Measurements from ENCODE around the gene TP53I13.

The TP53I13 gene

DNA sequence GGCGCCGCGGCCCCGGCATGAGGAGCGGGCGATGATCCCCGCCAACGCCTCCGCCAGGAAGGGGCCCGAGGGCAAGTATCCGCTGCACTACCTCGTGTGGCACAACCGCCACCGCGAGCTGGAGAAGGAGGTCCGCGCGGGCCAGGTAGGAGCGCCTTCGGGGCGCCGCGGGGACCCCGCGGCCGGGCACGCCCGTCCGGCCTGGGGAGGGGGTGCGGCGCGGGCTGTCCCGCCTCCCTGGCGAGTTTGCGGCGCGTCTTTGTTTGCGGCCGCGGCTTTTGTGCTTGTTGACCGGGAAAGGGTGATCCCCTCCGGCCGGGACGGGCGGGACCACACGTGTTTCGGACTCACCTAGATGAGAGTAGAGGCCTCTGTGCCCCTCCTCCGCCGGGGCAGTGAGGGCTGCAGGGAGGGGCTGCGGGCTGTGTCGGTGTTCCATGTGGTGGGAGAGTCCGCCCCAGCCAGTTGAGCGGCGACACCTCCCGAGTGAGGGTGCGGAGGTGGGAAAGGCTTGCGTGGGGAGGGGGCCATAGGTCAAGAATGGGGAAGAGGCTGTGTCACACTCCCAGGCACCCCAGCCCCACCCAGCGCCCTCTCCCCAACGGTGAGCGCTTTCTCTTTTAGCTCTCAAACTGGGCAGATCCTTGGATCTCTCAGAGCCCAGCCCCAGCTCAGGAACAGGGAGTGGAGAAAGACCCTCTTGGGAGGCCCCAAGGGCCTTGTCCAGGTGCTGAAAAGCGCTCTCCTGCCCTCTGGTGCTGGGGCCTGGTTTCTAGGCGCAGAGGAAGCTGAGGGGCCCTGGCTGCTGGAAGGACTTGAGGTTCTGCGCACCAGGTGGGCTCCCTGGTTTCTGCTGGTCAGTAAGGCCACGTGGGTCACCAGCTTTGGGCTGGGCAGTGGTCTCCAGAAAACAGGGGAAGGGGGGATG is 25.4 kb downstream of the TP53I13 start:
- DNase-seq (ENCODE audit: low read depth), result no peak

DNA sequence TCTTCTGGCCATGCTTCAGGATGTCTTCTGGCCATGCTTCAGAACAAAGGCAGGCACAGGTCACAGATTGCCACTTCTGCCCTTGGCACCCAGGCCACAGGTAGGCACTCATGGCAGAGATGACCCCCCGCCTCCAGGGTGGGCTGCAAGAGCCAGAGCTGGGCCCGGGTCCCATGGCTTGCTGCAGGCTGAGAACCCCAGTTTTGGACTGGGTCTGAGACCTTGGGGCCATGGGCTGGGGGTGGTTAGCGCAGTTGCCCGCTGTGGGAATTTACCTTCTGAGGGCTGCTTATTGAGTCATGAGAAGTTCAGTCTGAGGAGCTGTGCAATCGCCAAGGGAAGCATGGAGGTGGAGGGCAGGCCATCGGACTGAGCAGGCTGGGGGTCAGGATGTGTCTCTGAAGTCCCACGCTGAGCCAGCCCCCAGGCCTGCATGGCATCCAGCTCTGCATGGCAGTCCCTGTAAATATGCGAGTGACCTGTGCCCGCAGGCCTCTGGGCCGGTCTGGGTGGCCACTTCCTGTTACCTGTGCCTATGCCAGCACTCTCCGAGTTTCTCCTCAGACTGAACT is 26.1 kb downstream of the TP53I13 start:
- no peak for DNase-seq (ENCODE audit: low read depth)

DNA sequence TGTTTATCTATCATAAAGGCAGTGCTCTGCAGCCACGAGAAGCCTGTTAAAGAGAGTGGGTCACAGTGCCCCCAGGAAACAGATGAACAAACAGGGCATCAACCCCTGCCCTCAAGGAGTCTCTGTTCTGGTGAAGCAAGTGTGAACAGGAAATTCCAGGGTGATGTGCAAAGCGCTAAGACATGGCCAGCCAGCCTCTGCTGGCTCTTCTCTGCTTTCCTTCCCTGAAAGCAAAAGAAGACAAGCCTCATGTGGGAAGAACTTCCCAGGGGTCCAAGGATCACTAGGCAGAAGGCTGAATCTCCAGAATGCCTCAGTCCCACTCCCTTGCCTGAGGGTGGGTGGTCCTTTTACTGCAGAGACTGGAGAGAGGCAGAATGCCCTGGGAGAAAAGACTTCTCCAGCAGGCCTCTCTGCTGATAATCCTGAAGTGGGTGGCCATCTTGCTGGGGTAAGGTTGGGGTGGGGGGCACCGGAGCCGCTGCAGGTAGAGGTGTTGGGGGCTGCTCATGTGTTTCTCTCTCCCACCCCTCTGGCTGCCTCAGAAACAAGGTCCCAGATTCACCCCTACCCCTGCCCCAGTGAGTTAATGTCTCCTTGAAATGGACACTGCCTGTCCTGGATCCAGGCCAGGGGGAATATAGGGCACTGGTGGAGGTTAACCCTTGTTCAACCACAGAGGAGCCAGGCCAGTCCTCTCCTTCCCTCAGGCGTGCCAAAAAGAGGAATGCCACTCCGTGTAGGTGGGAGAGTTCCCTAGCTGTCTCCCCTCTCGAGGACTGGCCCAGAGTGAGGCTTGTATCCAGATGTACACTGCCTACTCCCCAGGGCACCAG is 26.8 kb downstream of the TP53I13 start:
- DNase-seq (ENCODE audit: low read depth), result no peak

DNA sequence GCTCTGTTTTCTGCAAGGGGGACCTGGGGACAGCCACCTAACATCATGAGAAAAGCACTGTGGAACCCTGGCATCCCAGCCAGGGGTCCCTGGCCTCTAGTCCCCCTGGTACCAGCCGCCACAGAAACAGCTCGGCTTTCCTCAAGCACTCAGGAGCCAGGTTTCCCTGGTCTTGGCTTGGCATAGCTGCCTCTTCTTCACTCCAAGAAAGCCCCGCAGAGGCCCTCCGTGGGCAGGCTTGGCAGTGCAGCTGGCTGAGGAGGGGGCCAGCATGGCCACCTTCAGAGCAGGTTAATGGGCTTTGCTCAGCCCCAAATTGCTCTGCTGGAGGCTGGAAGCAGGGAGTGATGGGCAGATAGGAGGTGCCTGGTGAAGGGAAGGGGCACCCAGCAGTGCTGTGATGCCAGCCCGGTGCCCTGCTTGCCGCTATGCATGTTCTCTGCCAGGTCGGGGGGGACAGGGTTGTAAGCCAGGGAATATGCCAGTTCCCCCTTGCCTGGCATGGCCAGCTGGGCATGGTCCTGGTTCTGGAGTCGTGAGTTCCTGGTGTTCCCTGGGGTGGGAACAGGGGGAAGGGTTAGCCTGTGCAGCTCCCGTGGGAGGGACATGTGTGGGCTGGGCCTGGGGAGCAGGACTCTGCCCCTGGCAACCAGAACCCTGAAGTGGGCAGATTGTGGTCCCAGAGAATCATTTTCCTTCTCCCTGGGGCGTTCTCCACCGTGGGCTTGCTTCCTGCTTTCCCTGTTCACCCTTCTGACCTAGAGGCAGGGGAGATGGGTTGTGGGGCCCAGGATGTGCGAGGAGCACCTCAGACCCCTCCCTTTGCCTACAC is 27.7 kb downstream of the TP53I13 start:
- no peak for DNase-seq (ENCODE audit: low read depth)

DNA sequence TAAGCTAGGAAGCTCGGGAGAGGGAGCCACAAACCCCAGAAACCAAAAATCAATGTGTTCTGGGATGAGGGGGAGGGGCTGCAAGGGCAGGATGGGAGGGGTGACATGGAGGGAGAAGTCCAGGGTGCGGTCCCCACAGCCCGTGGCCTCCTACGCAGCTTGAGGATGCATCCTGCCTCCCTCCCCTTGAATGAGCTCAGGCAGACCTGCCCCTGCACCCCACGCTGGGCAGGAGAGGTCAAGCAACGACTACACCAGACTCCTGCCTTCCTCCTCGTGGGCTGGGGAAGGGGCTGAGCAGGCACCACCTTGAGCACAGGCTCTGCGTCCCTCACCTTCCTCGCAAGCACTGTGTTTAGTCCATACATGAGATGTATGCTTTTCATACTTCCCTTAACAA is 28.3 kb downstream of the TP53I13 start:
- DNase-seq (ENCODE audit: low read depth), result no peak

DNA sequence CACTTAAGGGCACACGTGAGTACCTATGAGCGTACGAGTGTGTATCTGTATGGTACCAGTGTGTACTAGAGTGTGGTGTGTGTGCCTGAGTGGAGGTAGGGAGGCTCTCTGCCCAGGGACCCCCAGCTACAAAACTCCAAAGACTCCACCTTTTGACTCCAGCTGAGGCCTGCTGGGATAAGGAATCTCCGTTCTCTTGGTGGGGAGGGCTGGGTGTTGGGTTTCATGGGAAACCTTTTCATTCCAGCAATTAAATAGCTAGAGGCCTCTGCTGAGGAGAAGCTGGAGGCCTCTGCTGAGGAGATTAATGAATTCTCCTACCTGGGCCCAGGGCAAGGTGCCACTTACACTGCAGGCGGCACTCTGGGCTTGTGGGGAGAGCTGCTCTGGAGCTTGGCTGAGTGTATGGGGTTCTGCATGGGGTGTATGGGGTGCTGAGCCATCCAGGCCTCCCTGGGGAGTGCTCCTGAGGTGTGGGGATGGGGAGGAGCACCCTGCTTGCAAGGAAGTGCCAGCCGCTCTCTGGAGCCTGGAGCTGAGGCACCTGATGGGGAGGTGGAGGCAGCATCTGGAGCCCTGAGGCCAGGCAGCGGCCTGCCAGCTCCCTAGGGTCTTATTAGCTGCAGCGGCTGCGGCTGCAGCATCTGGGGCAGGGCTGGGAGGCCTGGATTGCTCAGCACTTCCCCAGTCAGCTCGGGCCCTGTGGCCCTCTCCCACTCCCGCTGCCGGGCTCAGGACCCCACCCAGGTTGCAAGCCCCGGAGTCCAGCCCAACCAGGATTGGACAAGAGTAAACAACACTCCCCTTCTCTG is 29.1 kb downstream of the TP53I13 start:
- DNase-seq (ENCODE audit: low read depth), result no peak

DNA sequence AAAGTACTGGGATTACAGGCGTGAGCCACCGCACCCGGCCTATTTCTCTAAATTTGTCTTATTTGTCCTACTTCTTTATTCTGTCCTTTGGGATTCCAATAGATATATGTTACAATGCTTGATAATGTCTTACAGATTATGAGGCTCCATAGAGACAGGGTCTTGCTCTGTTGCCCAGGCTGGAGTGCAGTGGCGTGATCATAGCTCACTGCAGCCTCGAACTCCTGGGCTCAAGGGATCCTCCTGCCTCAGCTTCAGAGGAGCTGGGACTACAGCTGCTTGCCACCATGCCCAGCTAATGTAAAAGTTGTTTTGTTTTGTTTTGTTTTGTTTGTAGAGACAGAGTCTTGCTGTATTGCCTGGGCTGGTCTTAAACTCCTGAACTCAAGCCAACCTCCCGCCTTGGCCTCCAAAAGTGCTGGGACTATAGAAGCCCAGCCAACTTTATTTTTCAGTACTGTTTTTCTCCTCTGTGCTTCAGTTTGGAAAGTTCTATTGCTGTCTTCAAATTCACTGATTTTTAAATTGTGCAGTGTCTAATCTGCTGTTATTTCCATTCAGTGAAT is 34.7 kb downstream of the TP53I13 start:
- DNase-seq (ENCODE audit: low read depth), result no peak

DNA sequence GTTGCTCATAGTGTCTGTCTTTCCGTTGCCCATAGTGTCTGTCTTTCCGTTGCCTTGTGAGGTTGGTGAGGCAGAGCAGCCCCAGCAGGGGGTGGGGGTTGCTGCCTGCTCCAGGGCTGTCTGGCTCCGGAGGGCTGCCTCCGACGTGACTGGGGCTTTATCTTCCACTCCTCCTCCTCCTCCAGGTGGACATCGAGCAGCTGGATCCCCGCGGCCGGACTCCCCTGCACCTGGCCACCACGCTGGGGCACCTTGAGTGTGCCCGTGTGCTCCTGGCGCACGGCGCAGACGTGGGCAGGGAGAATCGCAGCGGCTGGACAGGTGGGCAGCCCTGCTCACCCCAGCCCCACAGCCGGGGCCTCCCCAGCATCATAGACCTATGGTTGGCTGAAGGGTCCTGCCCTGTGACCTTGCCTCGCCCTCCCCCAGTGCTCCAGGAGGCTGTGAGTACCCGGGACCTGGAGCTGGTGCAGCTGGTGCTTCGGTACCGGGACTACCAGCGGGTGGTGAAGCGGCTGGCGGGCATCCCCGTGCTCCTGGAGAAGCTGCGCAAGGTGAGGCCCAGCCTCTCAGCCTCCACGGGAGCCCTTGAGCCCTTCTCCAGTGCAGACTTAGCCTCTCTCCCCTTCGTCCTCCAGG is 39.2 kb downstream of the TP53I13 start:
- DNase-seq (ENCODE audit: low read depth), result no peak

DNA sequence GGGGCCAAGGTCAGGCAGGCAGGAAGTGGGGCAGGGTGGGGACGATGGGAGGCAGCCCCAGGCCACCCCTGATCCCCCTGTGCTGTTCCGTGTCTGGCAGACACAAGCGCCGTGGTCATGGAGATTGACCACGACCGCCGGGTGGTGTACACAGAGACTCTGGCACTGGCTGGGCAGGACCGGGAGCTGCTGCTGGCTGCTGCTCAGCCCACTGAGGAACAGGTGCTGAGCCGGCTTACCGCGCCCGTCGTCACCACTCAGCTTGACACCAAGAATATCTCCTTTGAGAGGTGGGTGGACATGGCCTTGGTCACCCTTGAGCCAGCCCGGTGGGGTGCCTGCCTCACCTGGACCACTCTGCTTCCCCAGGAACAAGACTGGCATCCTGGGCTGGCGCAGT is 40.5 kb downstream of the TP53I13 start:
- DNase-seq (ENCODE audit: low read depth), result no peak

DNA sequence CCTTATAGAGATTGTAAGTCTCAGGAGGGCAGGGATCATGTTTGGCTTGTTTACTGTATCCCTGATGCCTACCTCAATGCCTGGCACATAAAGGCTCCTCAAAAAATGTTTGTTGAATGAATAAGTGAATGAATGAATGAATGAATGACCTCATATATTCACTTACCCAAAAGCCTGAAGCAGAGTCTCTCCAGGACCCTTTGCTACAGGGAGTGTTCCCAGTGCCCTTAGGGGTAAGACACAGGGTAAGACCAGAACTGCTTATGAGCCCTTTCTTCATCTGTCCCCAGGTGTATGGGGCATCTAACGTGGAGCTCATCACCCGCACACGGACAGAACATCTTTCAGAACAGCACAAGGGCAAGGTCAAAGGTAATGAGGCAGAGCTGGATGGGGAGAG is 41.9 kb downstream of the TP53I13 start:
- no peak for DNase-seq (ENCODE audit: low read depth)

DNA sequence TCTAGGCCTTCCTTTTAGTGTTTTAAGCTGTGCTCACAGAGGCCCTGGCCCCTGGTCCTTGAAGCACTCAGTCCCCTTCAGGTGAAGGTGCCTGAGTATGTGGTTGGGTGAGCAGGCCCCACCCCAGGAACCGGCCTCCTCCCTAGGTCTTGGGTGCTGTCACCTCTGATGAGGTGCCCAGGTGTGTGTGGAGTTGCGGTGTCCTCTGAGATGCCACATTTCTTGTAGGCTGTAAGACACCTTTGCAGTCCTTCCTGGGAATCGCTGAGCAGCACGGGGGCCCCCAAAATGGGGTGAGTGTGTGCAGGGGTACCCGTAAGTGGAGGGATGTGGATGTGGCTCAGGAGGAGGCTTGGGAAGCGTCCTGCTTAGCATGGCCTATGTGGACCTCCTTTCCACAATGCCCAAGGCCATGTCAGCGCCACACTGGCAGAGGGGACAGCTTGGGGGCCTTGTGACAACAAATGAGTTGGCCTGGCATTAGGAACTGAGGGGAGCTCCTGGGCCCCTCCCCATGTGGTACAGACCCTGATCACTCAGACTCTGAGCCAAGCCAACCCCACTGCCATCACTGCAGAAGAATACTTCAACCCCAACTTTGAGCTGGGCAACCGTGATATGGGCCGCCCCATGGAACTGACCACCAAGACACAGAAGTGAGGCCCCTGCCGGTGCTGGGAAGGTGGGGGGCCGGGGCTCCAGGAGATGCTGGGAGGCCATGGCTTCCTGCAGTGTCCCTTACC is 43.0 kb downstream of the TP53I13 start:
- DNase-seq (ENCODE audit: low read depth), result no peak

DNA sequence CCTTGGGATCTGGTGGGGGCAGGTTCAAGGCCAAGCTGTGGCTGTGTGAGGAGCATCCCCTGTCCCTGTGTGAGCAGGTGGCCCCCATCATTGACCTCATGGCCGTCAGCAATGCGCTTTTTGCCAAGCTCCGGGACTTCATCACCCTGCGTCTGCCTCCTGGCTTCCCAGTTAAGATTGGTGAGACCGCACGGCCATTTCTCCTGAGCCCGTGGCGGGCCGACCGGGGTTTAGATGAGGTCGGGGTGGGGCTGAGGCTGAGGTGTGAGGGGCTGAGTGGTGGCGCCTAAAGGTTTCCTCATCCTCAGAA is 43.5 kb downstream of the TP53I13 start:
- DNase-seq (ENCODE audit: low read depth), result no peak

DNA sequence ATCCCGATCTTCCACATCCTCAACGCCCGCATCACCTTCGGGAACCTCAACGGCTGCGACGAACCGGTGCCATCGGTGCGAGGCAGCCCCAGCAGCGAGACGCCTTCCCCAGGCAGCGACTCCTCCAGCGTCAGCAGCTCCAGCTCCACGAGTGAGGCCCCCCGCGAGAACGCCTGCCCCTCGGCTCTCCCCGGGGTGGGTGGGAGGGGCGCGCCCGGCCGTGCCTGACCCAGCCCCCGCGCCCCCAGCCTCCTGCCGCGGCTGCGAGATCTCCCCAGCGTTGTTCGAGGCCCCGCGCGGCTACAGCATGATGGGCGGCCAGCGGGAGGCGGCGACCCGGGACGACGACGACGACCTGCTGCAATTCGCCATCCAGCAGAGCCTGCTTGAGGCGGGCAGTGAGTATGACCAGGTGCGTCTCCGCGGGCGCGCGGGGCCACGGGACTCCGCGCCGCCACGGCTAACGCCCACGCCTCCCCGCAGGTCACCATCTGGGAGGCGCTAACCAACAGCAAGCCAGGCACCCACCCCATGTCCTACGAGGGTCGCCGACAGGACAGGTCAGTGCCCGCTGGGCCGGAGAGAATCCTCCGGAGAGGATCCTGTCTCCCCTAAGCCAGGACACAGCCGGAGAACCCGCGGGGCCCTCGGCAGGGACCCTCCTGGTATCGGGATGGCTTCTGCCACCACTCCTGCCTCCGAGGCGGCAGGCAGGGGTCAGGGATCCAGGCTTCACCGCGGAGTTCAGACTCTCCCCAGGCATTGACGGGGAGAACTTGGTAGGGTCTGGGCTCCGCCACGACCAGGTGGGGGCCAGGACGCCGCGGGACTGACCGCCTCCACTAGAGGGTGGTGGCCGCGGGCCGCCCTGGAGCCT is 44.1 kb downstream of the TP53I13 start:
- DNase-seq (ENCODE audit: low read depth), result no peak

DNA sequence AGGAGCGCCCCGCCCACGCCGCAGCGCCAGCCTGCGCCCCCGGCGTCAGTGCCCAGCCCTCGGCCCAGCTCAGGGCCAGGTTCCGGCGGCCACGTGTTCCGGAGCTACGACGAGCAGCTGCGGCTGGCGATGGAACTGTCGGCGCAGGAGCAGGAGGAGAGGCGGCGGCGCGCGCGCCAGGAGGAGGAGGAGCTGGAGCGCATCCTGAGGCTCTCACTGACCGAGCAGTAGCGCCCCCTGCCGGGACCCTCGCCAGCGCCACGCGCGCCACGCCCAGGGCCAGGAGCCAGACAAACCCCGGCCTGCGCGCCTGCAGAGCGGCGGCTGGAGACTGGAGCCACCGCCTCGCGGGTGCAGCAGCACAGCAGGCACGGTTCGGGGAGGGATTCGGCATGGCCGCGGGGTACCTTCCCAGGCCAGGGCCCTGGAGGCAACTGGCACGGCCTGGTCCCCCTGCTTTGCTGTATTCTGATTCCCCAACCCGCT is 44.9 kb downstream of the TP53I13 start:
- peak; percentile 90 for DNase-seq (ENCODE audit: low read depth)

DNA sequence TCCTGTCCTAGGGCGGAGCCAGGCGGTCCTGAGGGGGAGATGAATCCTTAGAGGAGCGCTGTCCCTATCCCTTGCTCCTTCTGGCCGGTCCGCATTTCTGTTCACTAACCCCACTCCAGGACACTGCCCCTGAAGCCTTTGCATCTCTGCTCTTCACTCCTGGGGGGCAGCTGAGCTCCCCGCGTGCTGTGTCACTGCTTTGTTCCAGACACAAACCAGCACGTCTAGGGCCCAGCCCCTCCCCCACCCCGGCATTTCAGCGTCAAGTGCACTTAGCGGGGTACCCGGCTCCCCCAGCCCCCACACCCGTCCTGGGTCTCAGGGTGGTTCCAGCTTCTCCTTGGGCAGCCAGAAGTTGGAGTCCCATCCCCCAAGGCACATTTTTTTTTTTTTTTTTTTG is 45.4 kb downstream of the TP53I13 start:
- no peak for DNase-seq (ENCODE audit: low read depth)

DNA sequence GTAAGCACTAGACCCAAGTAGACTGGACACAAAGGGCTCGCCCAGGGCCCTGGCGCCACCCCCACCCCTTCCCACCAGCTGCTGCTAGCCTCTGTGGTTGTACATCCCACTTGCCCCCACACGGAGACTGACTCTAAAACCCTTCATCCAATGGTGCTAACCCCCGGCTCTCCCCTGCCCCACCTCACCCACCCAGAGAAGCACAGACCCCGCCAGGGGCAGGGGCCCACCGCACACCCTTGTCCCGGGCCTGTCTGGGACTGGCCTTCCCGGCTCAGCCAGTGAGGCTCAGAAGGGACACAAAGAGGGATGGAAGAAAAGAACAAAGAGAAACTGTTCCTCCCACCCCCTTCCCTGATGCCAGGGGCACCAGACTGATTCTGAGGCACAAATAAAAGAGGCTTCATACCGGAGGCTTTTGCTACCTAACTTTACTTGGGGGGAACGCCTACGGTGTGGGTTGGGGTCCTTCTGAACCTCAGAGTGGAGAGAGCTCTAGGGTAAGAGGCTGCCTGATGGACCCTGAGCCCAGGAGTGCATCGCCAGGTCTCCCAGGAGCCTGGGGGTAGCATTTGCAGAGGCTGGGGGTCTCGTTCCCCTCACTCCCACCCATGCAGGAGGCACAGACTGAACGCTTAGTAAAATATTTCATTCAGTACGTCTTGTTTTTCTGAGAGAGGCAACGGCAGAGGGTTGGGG is 46.0 kb downstream of the TP53I13 start:
- no peak for DNase-seq (ENCODE audit: low read depth)

DNA sequence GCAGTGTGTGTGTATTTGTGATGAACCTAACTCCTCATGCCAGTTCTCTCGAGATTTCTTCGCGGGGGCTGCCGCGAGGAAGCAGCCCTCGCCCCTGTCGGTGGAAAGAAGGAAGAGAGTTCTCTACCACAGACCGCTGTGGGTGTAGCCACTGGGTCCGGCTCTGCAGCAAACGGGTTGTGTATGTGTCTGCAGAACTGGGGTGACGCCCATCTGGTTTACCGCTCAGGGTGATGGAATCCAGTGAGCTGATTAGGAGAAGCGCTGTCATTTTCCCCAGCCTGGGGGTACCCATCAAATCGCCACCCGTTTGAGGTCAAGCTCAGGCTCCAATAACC is 46.5 kb downstream of the TP53I13 start:
- no peak for DNase-seq (ENCODE audit: low read depth)

All from stimulated activated CD8-positive, alpha-beta memory T cell treated with anti-CD3 and anti-CD28 coated beads, Interleukin-4, amount 100 ng/mL, for 24 hours (primary cell).